ENCODE measurements around the gene TMEM187. TPM values are rescaled to one million over a fixed set of nuclear protein-coding genes. Genes with fewer than 3 reads are reported as not detected.
A peak's percentile ranks its signal among the peaks of the same experiment; 100 is the strongest.

TMEM187 gene
- polyA plus RNA-seq, 2 of the 4 experiments (the other 2 are of a cell fraction), result 7.8 to 10.6 TPM

- peaks cover 26% of the 10 kb centered on the region for H3K4me1 ChIP-seq
- no peaks in the 10 kb centered on the region for H3K9me3 ChIP-seq
- no peak for TF ChIP-seq NR3C1 (IDR thresholded peaks at IDR 0.05)
- TF ChIP-seq SMC3 (IDR thresholded peaks at IDR 0.05), result no peak
- TF ChIP-seq RARB (CRISPR knock-in tag; IDR thresholded peaks at IDR 0.05), result no peak
- no peak for TF ChIP-seq EHF (CRISPR knock-in tag; IDR thresholded peaks at IDR 0.05)
- TF ChIP-seq HOXB13 (CRISPR knock-in tag; IDR thresholded peaks at IDR 0.05; ENCODE audit: low read depth), result no peak
- CTCF ChIA-PET, result interaction anchor here (1.2 to 3.5 kb wide), 3 partner anchors 10 to 30 kb away, joined by 3 to 11 read pairs (median 3); no protein-coding TSS in a partner anchor
- WGBS (ENCODE audit: missing lambda C conversion rate), result 90% methylated on average over 13 of the region's 24 CpGs
- H3K4me2 ChIP-seq, result no peak overlapping the region
- FAIRE-seq (no peak), DNase-seq (ENCODE audit: low read depth in 1 of 2, low spot score in 1 of 2) (no peak), ATAC-seq (no peak)
- H3K4me3 ChIP-seq, result no peak overlapping the region
- POLR2A ChIA-PET, result no interaction called here
- H3K27ac ChIP-seq, result peak overlapping the region in 1 of 2 experiments; percentile 7; a peak in 1 of 6 replicates
Observed at GRCh38 chrX:154016366-154017076, 44.0 kb downstream of the TMEM187 start.

- Histone ChIP-seq H3K4me1 (peaks cover 25% of the 10 kb centered on the region), H3K27ac (peak overlapping the region; percentile 99; a peak in 5 of 6 replicates), H3K4me2 (peak overlapping the region; percentile 81), H3K4me3 (peak overlapping the region; percentile 63), H3K9me3 (no peaks in the 10 kb centered on the region)
- DNase-seq (ENCODE audit: low read depth in 1 of 2, low spot score in 1 of 2) (no peak), ATAC-seq (no peak), FAIRE-seq (no peak)
- POLR2A ChIA-PET, result interaction anchor here (1.3 kb wide), 1 partner anchor 28 kb away, joined by 8 read pairs; no protein-coding TSS in a partner anchor
- CTCF ChIA-PET, result interaction anchor here (0.7 to 3.5 kb wide), 4 partner anchors 8 to 44 kb away, joined by 3 to 11 read pairs (median 4); no protein-coding TSS in a partner anchor
- TF ChIP-seq FOSB (CRISPR knock-in tag; IDR thresholded peaks at IDR 0.05) (no peak), ELK1 (IDR thresholded peaks at IDR 0.05; ENCODE audit: low read depth, low read length) (no peak), SREBF2 (IDR thresholded peaks at IDR 0.05) (no peak), POLR2A (IDR thresholded peaks at IDR 0.05; ENCODE audit: low read length) (no peak), KDM1A (IDR thresholded peaks at IDR 0.05; ENCODE audit: low read depth) (no peak), CBX2 (IDR thresholded peaks at IDR 0.05; ENCODE audit: borderline replicate concordance, low read depth) (no peak), ZFP36 (IDR thresholded peaks at IDR 0.05; ENCODE audit: borderline replicate concordance, partially characterized antibody) (no peak), FOXS1 (CRISPR knock-in tag; IDR thresholded peaks at IDR 0.05) (no peak), HOXB5 (CRISPR knock-in tag; IDR thresholded peaks at IDR 0.05) (no peak), ATOH8 (CRISPR knock-in tag; IDR thresholded peaks at IDR 0.05; ENCODE audit: low read depth) (no peak), PHF8 (IDR thresholded peaks at IDR 0.05; ENCODE audit: borderline replicate concordance, low read depth) (no peak), EHMT2 (IDR thresholded peaks at IDR 0.05; ENCODE audit: low read depth) (no peak), HOXB13 (CRISPR knock-in tag; IDR thresholded peaks at IDR 0.05; ENCODE audit: low read depth) (no peak)
- WGBS (ENCODE audit: missing lambda C conversion rate), result 87% methylated on average over 19 of the region's 26 CpGs
Observed at GRCh38 chrX:154017766-154018517, 45.4 kb downstream of the TMEM187 start.

GRCh38 chrX:154018518-154019060, 46.0 kb downstream of the TMEM187 start:
- ATAC-seq (peak in 1 of 2 experiments; percentile 8; a peak in 2 of 6 replicates), FAIRE-seq (peak; percentile 63), DNase-seq (ENCODE audit: low read depth in 1 of 2, low spot score in 1 of 2) (no peak)
- H3K4me2 ChIP-seq, result peak overlapping the region; percentile 81
- H3K4me3 ChIP-seq, result peak overlapping the region; percentile 63
- no peak for TF ChIP-seq NR3C1 (IDR thresholded peaks at IDR 0.05)
- no peak for TF ChIP-seq BCL3 (IDR thresholded peaks at IDR 0.05)
- no peak for TF ChIP-seq HES2 (IDR thresholded peaks at IDR 0.05)
- no peak for TF ChIP-seq HOXB5 (CRISPR knock-in tag; IDR thresholded peaks at IDR 0.05)
- H3K9me3 ChIP-seq, result no peaks in the 10 kb centered on the region
- ChIA-PET CTCF (interaction anchor here (0.8 to 3.5 kb wide), 5 partner anchors 9 to 44 kb away, joined by 3 to 13 read pairs (median 6); no protein-coding TSS in a partner anchor), POLR2A (interaction anchor here (1.3 kb wide), 1 partner anchor 28 kb away, joined by 8 read pairs; no protein-coding TSS in a partner anchor)
- peaks cover 20% of the 10 kb centered on the region for H3K4me1 ChIP-seq
- peak overlapping the region; percentile 99 for H3K27ac ChIP-seq
- WGBS (ENCODE audit: missing lambda C conversion rate), result 41% methylated on average over 12 of the region's 15 CpGs

All from A549 (cell line).